DMS79 (cell line): Measurements from ENCODE around the gene UBR4.
"Not testable (repeated sequence)": the region's sequence is repeated elsewhere in the genome, so short reads cannot be mapped to it uniquely, and the experiment has no call there.

Experiments
- DNase-seq: peaks from one replicate; lab custom pipeline; 2025; lab: John Stamatoyannopoulos, UW

UBR4 gene

DNA sequence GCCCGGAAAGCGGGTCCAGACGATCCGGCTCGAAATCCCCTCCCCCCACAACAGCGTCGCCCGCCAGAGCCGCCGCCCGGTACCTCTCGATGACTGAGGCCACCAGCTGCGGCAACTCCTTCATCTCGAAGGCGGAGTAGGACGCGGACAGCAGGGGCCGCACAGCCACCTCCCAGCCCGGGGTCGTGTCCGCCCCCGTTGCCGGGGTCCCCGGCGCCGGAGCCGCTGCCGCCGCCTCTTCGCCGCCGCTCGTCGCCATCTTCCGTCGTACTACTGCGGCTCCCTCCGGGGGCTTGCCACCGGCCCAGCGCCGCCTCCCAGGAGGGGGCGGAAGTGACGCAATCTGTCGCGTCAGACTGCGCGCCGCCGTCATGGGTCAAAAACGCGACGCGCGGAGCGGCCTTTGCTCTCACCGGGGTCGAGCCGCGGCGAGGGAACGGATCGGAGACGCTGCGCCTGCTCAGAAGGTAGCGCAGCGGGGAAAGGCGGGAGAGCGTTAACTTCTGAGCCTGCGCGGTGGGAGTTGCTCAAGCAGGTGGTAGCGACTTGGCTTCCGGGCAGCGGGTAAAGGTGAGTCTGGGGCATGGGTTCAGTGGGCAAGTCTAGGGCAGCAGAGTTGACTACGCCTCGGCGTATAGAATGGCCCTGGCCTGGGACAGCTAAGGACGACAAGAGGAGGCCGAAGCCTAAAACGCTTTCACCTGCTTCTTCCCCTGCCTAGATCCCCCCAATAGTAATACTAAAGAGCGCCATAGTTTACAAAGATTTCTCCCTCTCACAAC lies at the start of gene UBR4:
Gene UBR4 (minus strand): TSS at position 277 of the 782 bp plus-strand sequence. CDS start 18 bp downstream, at position 259.
- peak; percentile 96 for DNase-seq

DNA sequence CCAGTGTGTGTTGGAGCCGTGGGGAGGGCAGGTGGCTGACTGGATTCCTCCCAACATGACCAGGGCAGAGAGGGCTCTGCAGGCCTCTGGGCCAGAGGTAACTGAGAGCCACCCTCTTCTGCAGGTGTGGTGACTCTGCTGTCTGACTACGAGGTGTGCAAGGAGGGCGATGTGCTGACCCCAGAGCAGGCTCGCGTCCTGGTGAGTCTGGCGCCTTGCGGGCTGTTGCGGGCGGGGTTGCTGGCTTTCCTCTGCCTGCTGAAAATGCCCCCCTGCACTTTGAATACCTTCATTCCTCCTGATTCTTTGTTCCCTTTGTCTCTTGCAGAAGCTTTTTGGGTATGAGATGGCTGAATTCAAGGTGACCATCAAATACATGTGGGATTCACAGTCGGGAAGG lies 48.3 kb upstream of the UBR4 start:
- DNase-seq: no peak

DNA sequence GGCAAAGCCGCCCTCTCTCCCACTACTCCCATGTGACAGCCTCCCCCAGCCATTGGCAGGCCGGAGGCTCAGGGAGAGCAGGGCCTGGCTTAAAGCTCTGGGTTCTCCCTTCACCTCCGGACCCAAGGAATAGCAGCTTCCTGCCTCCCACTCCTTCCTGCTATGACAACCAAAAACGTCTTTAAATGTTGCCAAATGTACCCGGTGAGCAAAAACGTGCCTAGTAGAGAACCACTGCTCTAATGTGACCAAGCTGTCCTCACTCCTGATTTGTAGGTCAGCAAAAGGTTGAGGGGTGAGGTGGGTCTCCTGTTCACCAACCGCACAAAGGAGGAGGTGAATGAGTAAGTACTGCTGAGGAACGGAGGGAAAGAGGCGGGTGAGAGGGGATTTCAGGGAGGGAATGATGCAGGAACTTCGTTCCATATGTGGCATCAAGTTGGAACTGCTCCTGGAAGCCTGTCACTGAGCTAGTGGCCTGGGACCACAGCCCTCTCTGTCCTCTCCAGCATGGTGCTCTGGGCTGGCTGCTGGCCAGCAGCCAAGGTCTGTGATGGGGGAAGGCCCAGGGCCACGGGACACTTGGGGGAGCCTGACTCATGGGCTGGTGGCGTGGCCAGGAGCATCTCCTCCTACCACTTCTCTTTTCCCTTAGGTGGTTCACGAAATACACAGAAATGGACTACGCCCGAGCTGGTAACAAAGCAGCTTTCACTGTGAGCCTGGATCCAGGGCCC lies 47.3 kb upstream of the UBR4 start:
- no peak for DNase-seq

DNA sequence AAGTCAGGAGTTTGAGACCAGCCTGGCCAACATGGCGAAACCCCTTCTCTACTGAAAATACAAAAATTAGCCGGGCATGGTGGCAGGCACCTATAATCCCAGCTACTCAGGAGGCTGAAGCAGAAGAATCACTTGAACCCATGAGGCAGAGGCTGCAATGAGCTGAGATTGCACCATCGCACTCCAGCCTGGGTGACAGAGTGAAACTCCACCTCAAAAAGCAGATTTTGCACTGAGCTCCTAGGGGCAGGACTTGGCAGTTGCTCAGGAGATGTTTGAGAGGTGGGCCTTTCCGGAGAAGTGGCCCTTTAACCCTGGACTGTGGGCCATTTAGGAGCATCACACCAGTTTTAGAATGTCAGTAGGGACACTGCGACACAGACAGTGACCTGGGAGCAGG lies 46.2 kb upstream of the UBR4 start:
- DNase-seq: not testable (repeated sequence)

DNA sequence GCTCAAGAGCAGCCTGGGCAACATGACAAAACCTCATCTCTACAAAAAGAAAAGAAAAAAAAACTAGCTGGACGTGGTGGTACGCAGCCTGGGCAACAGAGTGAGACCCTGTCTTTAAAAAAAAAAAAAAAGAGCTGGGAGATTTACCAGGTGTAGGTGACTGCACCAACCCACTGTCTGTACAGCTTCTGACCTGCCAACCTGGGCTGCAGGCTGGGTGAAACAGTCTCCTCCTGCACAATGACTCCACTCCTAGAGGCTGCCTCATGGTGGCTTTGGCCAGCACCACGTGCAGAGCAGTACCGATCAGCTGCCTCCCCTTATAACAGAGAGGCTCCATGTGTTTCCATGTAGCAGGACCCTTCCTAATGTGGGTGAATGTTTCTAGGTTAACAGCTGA lies 45.2 kb upstream of the UBR4 start:
- no peak for DNase-seq

DNA sequence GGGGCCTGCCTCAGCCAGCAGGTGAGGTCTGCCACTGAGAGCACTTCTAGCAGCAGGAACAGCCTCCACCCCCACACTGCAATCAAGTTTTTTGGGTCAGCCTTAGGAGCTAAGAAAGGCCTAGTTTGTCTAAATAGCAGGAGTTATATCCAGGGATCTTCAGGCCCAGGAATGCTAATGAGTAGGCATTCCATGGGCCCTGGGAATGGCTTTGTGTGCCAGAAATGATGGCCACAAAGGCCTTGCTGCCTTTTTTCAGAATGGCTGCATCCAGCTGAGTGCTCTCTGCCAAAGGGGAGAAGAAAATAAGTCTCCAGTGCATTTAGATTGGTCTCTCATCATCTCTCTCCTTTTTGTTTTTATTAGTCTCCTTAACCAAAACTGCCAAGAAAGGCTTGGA lies 44.4 kb upstream of the UBR4 start:
- DNase-seq: no peak

DNA sequence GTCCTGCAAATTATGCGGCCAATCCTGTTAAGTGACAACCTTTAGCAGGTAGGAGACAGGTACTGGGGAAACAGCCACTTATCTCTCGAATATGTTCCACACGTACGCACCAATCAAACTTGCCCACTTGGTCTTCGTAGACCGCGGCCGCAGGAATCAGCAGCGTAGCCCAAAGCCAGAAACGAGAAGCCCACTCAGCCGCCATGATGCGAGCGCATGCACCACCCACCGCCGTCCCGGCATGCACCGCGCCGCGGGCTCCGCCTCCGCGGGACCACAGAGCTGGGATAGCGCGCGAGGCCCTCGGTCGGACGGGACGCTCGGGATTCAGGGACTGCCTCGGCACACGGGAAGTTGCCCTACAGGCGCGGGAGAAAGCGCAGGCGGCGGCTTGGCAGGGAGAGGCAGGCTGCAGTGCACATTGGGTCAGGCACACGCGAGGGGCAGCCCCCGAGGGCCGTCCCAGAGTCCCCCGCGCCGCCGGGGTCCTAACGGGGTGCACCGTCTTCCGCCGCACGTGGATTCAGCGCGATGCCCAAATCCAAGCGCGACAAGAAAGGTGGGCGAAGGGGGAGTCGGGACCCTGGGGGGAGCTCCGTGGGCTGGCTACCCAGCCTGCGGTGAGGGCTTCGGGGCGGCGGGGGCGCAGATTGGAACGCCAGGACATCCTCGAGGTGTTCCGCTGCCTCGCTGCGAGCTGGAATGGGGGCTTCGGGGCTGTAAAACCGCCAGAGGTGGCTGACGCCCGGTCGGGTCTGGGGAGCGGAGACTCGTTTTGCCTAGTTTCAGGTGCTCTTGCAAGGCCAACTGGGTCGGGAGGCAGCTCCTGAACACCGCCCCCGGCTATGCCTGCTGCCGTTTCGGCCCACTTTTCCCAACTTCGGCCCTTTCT lies 41.5 kb upstream of the UBR4 start, which contains the start of the genes EMC1 and MRTO4:
Gene EMC1 (minus strand): TSS at position 220 of the 892 bp plus-strand sequence. CDS start 15 bp downstream, at position 205.
Gene MRTO4 (plus strand): TSS at position 501 of the 892 bp plus-strand sequence. CDS start 31 bp downstream, at position 532.
- peak; percentile 85 for DNase-seq

DNA sequence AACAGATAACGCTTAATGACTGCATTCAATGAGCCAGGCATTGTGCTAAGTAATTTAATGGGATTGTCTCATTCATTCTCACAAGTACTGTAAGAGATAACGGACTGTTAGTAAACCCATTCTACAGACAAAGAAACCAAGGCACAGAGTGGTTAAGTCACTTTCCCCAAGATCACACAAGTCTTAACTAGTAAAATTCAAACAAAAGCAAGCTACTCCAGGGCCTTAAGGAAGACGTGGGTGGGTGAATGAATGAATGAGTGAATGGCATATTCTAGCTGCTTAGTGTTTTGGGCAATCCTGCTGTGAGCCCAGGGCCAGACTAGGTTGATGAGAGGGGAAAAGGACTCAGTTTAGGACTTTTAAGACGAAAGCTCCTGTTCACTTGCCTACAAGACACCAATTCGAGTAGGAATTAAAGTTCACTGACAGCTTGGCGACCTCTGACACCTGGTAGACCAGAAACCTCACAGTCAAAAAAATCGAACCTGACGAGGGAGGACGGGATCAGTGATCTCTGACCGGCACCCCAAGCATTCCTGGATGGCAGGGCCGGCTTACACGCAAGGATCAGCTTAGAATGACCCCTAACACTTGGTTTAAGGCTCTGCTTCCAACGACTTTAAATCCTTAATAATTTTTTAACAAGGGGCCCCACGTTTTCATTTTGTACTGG lies 40.7 kb upstream of the UBR4 start:
- no peak for DNase-seq

DNA sequence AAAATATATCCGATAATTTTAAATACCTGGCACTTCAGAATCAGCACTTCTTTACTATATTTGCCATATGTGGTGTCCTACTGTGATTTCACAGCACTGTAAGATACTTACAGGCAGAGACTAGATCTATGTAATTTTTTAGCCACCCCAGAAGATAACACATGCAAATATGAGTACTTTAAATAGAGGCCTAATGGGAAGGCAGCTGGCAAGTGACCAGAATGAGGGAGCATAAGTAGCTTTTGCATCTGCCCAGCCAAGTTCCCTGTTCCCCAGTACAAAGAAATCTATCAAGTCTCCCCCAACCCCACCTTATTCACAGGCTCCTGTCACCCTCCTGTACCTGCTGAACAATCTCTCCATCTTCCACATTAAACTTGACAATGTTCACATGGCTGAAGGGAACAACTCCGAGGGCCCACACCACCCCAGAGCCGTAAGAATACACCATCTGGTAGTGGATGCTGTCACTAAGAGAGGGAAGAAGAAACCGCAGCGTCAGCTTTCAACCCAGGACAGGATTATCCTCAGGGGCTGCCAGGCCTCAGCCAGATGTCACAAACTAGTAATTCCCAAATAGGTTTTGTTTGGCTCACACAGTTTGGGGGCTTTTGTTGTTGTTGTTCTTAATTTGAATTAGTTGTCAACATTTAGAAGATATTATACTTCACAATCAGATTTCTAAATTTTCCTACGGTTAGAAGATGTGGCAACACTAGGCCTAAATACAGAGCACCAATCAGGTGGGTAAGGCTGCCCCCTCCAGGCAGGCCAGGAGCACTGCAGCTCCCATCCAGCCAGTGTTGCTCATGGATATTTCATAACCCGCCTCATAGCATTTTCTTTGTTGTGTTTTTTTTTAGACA lies 30.8 kb upstream of the UBR4 start:
- DNase-seq: no peak

DNA sequence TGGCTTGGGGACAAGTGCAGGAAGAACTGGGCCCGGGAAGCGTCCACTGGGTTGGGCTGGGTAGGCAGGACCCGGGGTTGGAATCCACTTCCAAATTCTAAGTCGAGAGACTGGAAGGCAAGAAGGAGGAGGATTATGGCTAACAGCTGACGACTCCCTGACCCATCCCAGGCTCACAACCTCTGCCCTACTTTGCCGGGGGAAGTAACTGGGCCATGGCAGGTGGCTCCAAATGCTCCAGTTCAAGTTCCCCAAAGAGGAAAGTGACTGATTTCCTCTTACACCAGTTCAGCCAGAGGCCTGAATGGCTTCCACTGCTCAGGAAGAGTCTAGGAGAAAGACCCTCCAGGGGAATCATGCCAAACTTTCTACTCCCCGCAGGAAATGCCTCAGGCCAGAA lies 29.8 kb upstream of the UBR4 start:
- DNase-seq: no peak

DNA sequence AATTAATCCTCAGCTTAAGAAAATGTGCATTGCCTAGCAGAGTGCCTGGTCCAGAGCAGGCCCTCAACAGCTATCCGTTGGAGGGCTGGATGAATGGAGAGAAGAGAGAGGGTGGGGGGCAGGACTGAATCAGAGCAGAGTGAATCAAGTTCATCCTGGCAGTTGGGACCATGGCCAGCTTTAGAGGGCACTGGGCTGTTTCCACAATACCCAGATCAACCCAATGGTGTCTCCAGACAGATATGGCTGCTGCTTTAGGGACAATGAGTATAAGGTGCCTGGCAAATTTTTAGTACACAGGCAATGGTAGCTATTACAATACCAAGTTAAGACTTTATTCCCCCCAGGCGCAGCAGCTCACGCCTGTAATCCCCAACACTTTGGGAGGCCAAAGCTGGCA lies 24.2 kb upstream of the UBR4 start:
- no peak for DNase-seq

DNA sequence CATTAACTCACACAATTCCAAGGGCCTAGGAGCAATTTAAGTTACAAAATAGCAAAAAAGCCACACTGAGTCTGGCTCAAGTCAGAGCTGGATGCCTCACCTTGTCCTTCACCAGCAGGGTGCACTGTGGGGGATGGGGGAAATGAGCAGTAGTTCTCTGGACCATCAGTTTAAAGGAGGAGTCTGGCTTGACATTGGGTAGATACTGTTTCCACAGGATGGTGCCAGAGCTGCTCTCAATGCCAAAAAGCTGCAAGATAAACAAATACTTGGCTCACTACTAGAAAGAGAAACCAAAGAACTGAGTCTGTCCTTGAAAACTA lies 22.4 kb upstream of the UBR4 start:
- no peak for DNase-seq

DNA sequence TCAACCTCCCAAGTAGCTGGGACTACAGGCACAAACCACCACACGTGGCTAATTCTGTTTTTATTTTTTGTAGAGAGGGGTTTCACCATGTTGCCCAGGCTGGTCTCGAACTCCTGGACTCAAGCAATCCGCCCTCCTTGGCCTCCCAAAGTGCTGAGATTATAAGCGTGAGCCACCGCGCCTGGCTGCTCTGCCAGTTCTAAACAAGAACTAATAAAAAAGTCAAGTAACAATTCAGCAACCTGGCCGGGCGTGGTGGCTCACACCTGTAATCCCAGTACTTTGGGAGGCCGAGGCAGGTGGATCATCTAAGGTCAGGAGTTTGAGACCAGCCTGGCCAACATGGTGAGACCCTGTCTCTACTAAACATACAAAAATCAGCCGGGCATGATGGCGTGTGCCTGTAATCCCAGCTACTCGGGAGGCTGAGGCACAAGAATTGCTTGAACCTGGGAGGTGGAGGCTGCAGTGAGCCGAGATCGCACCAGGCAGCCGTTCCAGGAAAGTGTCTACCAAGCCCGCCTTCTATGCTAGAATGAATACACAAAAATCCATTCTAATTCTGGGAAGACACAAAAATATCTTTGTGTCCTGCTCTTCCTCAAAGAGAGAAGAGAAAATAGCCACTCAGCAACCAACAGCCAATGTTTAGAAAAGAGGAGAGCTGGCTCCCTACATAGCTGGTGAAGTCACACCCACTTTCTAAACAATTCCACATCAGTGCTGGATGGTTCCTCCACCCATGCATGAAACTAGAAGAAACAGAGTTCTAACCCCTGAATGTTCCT lies 21.9 kb upstream of the UBR4 start:
- not testable (repeated sequence) for DNase-seq

DNA sequence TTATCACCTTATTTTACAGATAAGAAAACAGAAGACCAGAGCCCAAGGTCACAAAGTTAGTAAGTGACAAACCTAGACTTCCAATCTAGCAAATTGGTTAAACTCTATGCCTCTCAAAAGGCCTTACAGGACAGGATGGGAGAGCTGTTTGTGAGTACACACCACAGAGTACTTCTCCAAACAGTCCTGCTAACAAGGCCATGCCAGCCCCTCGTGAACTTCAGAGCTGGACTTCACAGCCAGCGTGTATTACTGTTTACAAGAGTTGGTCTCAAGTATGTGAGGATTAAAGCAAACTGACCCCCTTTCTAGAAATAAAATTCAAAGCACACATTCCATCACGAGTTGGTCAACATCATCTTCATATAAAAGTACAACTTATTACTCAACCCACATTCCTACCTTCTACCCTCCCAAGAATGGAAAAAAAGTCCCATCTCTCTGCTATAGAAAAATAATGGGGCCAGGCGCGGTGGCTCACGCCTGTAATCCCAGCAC lies 19.8 kb upstream of the UBR4 start:
- DNase-seq: no peak

DNA sequence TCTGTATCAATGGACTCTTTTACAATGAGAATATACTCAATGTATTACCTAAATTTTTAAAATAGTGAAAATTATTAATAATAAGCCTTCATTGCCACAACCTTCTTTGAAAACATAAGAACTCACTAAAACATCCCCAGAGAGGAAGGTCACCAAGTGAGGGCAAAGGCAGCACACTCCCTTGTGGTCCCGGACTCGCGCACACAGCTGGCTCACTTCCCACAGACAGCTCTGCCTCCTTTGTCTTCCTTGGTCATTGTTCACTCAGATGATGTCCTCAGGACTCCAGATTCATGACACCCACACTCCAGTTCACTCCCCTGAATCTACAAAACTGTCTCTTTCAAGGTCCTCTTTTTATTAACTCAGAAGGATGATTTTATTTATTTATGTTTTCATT lies 19.2 kb upstream of the UBR4 start:
- DNase-seq: no peak

DNA sequence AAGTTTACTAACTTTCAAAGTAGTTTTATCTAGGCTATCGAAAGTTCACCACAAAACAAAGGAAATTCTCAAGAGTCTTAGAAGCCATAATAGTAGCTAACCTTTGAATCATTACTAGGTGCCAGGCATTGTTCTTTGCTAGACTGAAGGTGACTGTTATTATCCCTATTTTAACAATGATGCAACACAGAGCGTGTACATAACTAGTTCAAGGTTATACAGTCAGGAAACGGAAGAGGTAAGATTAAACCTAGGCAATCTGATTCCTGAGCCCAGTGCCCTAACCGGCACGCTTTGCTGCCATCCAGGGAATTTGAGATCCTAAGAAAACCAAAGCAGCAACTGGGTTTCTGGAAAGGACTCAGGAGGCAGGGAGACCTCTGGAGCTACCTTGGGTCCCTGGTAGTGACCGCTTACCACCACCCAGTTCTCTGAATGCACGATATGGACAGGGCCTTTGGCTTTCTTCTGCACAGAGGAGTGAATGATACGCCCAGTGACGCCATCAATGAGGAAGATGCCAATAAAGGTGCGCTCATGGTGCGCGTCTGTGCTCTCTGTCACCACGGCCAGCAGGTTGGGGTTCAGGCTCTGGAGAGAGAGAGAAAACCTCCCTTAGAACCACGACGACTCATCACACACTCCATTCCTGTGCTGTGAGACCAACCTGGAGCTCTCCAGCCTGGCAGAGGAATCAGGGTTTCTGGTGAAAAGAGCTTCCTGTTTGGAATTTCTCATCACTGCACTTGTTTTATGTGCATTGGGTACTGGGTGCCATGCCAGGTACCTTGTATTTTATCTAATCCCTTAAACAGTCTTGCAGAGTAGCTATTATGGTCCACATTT lies 13.1 kb upstream of the UBR4 start:
- no peak for DNase-seq

DNA sequence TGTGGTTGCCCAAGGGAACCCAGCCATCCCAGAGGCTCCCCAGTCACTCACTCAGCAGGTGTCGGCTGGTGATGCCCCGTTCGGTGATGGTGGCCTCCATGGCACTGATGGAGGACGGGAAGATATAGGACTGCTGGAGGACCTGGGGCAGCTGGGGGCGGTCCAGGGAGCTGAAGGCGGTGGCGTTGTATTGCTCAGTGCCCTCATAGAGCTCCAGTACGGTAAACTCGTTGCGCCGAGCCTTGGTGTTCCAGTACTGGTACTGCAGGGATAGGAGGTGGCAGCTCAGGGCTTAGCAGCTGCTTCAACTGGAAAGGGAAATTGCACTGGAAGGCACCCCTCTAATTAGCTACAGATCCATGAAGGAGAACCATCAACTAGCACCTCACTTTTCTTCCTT lies 12.5 kb upstream of the UBR4 start:
- DNase-seq: no peak

DNA sequence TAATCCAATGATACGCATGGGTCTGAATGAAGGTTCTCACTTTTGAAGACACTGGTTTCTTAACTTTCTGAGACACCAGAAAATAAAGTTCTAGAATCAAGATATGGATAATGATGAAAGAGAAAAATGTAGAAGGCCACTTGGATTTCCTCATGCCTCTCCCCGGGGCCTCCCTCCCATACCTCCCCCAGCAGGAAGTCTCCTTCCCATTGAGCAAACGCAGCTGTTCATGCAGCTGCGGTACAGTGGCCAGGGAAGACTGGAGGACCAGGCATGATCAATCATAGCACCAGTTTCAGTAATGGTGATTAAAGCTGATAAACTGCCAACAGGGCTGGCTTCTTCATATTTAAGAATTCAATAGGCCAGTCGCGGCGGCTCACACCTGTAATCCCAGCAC lies 10.9 kb upstream of the UBR4 start:
- DNase-seq: no peak
